ENCODE measurements around the gene SMYD5.
A peak's percentile ranks its signal among the peaks of the same experiment; 100 is the strongest.

The SMYD5 gene

GRCh38 chr2:73176881-73177644 lies 37.0 kb upstream of the SMYD5 start (continued):
- TF ChIP-seq BCL6B (tag by site-specific recombination; IDR thresholded peaks at IDR 0.05), result no peak
- TF ChIP-seq TSHZ1 (tag by site-specific recombination; IDR thresholded peaks at IDR 0.05; ENCODE audit: borderline replicate concordance), result no peak
- no peak for TF ChIP-seq ZNF768 (tag by site-specific recombination; IDR thresholded peaks at IDR 0.05)
- TF ChIP-seq ZNF354C (tag by site-specific recombination; IDR thresholded peaks at IDR 0.05; ENCODE audit: borderline replicate concordance, low read depth), result no peak
- TF ChIP-seq ZNF701 (tag by site-specific recombination; IDR thresholded peaks at IDR 0.05), result no peak
- TF ChIP-seq EGR2 (tag by site-specific recombination; IDR thresholded peaks at IDR 0.05; ENCODE audit: low read depth), result no peak
- no peak for TF ChIP-seq ZNF621 (tag by site-specific recombination; IDR thresholded peaks at IDR 0.05)
- TF ChIP-seq MZF1 (tag by site-specific recombination; IDR thresholded peaks at IDR 0.05; ENCODE audit: borderline replicate concordance), result peak; percentile 58; the same call in 1 of the 2 replicates
- peak; percentile 45; the same call in 1 of the 2 replicates for TF ChIP-seq ZNF391 (tag by site-specific recombination; IDR thresholded peaks at IDR 0.05; ENCODE audit: borderline replicate concordance, low read depth)
- TF ChIP-seq ZBTB44 (tag by site-specific recombination; IDR thresholded peaks at IDR 0.05), result no peak
- 0 out of 2 replicates have a peak, but pooled peaks have one; percentile 78 for TF ChIP-seq ZBTB7A (tag by site-specific recombination; IDR thresholded peaks at IDR 0.05; ENCODE audit: low read depth)
- TF ChIP-seq ZNF175 (tag by site-specific recombination; IDR thresholded peaks at IDR 0.05), result no peak
- peak; percentile 91 for TF ChIP-seq ZBTB48 (tag by site-specific recombination; IDR thresholded peaks at IDR 0.05)
- TF ChIP-seq ZNF248 (tag by site-specific recombination; IDR thresholded peaks at IDR 0.05), result no peak
- TF ChIP-seq ELK4 (IDR thresholded peaks at IDR 0.05; ENCODE audit: borderline replicate concordance, low read depth, low read length), result no peak
- TF ChIP-seq ZNF138 (tag by site-specific recombination; IDR thresholded peaks at IDR 0.05; ENCODE audit: borderline replicate concordance), result no peak
- TF ChIP-seq BCL11A (tag by site-specific recombination; IDR thresholded peaks at IDR 0.05; ENCODE audit: low read depth), result no peak
- no peak for TF ChIP-seq ZNF544 (tag by site-specific recombination; IDR thresholded peaks at IDR 0.05)
- no peak for TF ChIP-seq ZNF280D (tag by site-specific recombination; IDR thresholded peaks at IDR 0.05)
- TF ChIP-seq ZNF221 (tag by site-specific recombination; IDR thresholded peaks at IDR 0.05; ENCODE audit: borderline replicate concordance), result no peak
- peak; percentile 61 for TF ChIP-seq ZNF366 (tag by site-specific recombination; conservative IDR thresholded peaks at IDR 0.05)
- TF ChIP-seq ZNF274 (IDR thresholded peaks at IDR 0.05; ENCODE audit: low read length), result no peak
- TF ChIP-seq ZNF274 (tag by site-specific recombination; IDR thresholded peaks at IDR 0.05; ENCODE audit: borderline replicate concordance), result no peak
- TF ChIP-seq ZNF624 (tag by site-specific recombination; IDR thresholded peaks at IDR 0.05), result no peak
- TF ChIP-seq KLF16 (tag by site-specific recombination; IDR thresholded peaks at IDR 0.05), result peak; percentile 99
- 0 out of 2 replicates have a peak, but pooled peaks have one; percentile 35 for TF ChIP-seq ZSCAN23 (tag by site-specific recombination; IDR thresholded peaks at IDR 0.05)
- no peak for TF ChIP-seq ZNF791 (tag by site-specific recombination; IDR thresholded peaks at IDR 0.05)
- no peak for TF ChIP-seq ZNF202 (tag by site-specific recombination; IDR thresholded peaks at IDR 0.05; ENCODE audit: borderline replicate concordance)
- TF ChIP-seq ZSCAN16 (tag by site-specific recombination; IDR thresholded peaks at IDR 0.05), result no peak
- TF ChIP-seq GLI4 (tag by site-specific recombination; IDR thresholded peaks at IDR 0.05), result no peak
